Esophagus (tissue), 2 donors: ENCODE results near the gene TERB1. TPM values are rescaled to one million over a fixed set of nuclear protein-coding genes. Genes with fewer than 3 reads are reported as not detected.
A peak's percentile ranks its signal among the peaks of the same experiment; 100 is the strongest.

Experiments used
- H3K27ac ChIP-seq, 2 donors: one replicate each; pipeline ENCODE4 v1.5.1; 2013; ENCODE audit warnings: low read depth in 2 of 2, mild to moderate bottlenecking in 2 of 2, inconsistent platforms in 1 of 2, low read length in 1 of 2, moderate library complexity in 1 of 2
- H3K27me3 ChIP-seq, 2 donors: one replicate each; pipeline ENCODE4 v1.6.1; 2013; ENCODE audit warnings: low read length in 2 of 2, control low read depth in 1 of 2, mild to moderate bottlenecking in 1 of 2; ENCODE audit not compliant: insufficient read depth in 2 of 2, control insufficient read depth in 1 of 2
- H3K36me3 ChIP-seq, 2 donors: one replicate each; pipeline ENCODE4 v1.6.1; 2013; ENCODE audit warnings: low read length in 1 of 2; ENCODE audit not compliant: control insufficient read depth in 2 of 2, insufficient read depth in 2 of 2
- H3K4me1 ChIP-seq, 2 donors: one replicate each; pipeline ENCODE4 v1.6.1; 2013; ENCODE audit warnings: low read length in 1 of 2; ENCODE audit not compliant: control insufficient read depth in 2 of 2, insufficient read depth in 2 of 2
- H3K4me3 ChIP-seq, 2 donors: one replicate each; pipeline ENCODE4 v1.5.1; 2013; ENCODE audit warnings: low read length in 2 of 2, mild to moderate bottlenecking in 2 of 2, low read depth in 1 of 2, moderate library complexity in 1 of 2
- H3K9me3 ChIP-seq, 2 donors: one replicate each; pipeline ENCODE4 v1.6.1; 2013; ENCODE audit warnings: mild to moderate bottlenecking in 2 of 2, low read depth in 1 of 2, low read length in 1 of 2, moderate library complexity in 1 of 2; ENCODE audit not compliant: control insufficient read depth in 2 of 2, insufficient read depth in 1 of 2
- WGBS, 2 donors: extraction: QIAGEN DNeasy Blood & Tissue Kit; methylation state at CpG; one replicate each; pipeline ENCODE4 v1.1.7; 2013; 5-methylcytosine and 5-hydroxymethylcytosine counted together
- polyA plus RNA-seq, 2 donors: library from polyadenylated mRNA; stranded (reverse); fragments of 200-250 nt; gene quantifications; one replicate each; pipeline ENCODE4 v1.2.3, GENCODE V29; 2013
- donor health status: healthy with polysubstance abuse.
- donor health status: Bipolar disorder and iron deficiency.

Gene TERB1
- polyA plus RNA-seq, 2 donors = not detected

DNA sequence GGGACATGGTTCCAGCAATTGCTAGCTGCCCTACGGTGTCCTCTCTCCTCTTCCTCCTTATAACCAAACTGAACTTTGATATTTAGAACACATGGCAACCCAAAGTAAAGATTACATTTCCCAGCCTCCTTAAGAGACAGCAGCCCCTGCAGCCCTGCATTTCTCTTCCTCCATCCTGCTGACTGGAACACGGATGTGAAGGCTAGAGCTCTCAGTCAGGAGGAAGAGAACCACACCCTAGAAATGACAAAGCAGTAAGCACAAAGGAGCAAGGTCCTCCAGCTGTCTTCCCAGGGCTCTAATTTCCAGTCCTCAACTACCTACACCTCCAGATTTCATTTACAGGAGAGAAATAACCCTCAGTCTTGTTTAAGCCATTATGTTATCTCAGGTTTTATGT, 60.9 kb downstream of the TERB1 start:
- Histone ChIP-seq H3K4me3 (no peak overlapping the region), H3K4me1 (peaks cover 0 to 4% of the 10 kb centered on the region in 2 donors), H3K27ac (peak overlapping the region; percentile 62 to 83), H3K36me3 (peaks cover 5 to 16% of the 10 kb centered on the region in 2 donors), H3K9me3 (no peaks in the 10 kb centered on the region), H3K27me3 (no peaks in the 10 kb centered on the region)
- WGBS, 2 donors = 43 to 50% methylated on average over 2 of the region's 2 CpGs

GRCh38 chr16:66740010-66740409, 61.4 kb downstream of the TERB1 start:
- Histone ChIP-seq H3K27ac (peak overlapping the region; percentile 62 to 83), H3K36me3 (peaks cover 5 to 16% of the 10 kb centered on the region in 2 donors), H3K27me3 (no peaks in the 10 kb centered on the region), H3K4me3 (no peak overlapping the region), H3K9me3 (no peaks in the 10 kb centered on the region), H3K4me1 (peaks cover 0 to 4% of the 10 kb centered on the region in 2 donors)
- 35 to 44% methylated on average over 2 of the region's 2 CpGs for WGBS, 2 donors

- 67 to 74% methylated on average over 4 of the region's 4 CpGs for WGBS, 2 donors
- peaks cover 0 to 4% of the 10 kb centered on the region in 2 donors for H3K4me1 ChIP-seq
- no peak overlapping the region for H3K27ac ChIP-seq
- no peak overlapping the region for H3K4me3 ChIP-seq
- no peaks in the 10 kb centered on the region for H3K27me3 ChIP-seq
- H3K9me3 ChIP-seq = no peaks in the 10 kb centered on the region
- H3K36me3 ChIP-seq = peaks cover 19 to 37% of the 10 kb centered on the region in 2 donors
These were observed 65.5 kb downstream of the TERB1 start for GRCh38 chr16:66735891-66736290.

- Histone ChIP-seq H3K9me3 (no peaks in the 10 kb centered on the region), H3K27ac (no peak overlapping the region), H3K4me1 (no peaks in the 10 kb centered on the region), H3K27me3 (no peaks in the 10 kb centered on the region), H3K4me3 (no peak overlapping the region), H3K36me3 (peaks cover 25 to 39% of the 10 kb centered on the region in 2 donors)
- WGBS, 2 donors = 87 to 92% methylated on average over 7 of the region's 7 CpGs
These were observed 70.3 kb downstream of the TERB1 start for GRCh38 chr16:66731101-66731500.

DNA sequence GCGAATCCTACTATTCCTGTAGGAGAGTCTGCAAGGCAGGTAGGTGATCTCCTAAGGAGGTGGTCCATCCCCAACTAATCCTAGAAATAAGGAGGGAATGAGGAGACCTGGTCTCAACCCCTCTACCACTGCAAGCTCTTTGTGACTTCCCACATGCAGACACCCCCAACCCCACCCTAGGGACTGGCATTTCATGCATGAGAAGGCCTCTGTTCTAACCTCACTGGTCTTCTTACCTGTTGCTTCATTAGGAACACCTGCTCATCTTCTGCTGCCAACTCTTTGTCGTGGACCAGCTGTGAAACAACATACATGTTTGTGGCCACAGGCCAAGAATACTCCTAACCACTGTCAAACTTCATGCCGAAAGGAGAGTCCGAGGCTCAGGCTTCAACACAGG, 72.6 kb downstream of the TERB1 start:
- no peaks in the 10 kb centered on the region for H3K9me3 ChIP-seq
- H3K27ac ChIP-seq = no peak overlapping the region
- H3K27me3 ChIP-seq = no peaks in the 10 kb centered on the region
- 51 to 56% methylated on average over 4 of the region's 4 CpGs for WGBS, 2 donors
- peaks cover 31 to 45% of the 10 kb centered on the region in 2 donors for H3K36me3 ChIP-seq
- no peaks in the 10 kb centered on the region for H3K4me1 ChIP-seq
- no peak overlapping the region for H3K4me3 ChIP-seq

DNA sequence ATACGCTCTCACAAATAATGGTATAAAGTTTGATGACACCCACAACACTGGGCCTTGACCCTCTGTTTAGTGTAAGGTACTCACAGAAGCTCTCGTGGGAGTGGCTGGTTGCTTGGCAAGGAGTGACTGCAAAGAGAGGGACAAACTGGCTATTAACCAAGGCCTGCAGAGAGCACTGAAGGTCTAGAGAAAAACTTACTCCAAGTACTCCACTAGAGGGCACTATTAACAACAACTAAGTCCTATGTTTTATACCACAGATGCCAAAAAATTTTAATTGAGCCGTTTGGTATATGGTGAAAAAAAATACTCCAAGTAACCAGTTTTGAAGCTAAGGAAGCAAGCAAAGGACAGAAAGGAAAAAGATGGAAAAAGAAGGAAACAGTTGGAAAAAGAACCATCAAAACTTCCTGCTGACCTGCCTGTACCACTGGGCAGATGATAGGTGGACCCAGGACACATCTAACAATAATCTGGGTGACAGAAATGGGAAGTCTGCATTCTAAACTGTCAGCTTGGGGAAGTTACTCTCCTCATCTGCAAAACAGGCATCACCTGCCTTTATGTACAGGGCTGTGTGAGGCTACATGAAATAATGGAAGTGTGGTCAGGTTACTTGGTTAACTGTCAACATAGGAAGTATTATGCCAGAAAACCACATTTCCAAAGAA, 73.1 kb downstream of the TERB1 start:
- H3K36me3 ChIP-seq = peaks cover 31 to 42% of the 10 kb centered on the region in 2 donors
- no peaks in the 10 kb centered on the region for H3K4me1 ChIP-seq
- H3K27me3 ChIP-seq = no peaks in the 10 kb centered on the region
- WGBS, 2 donors = 30 to 31% methylated on average over 3 of the region's 3 CpGs
- no peak overlapping the region for H3K4me3 ChIP-seq
- H3K27ac ChIP-seq = no peak overlapping the region
- H3K9me3 ChIP-seq = no peaks in the 10 kb centered on the region

GRCh38 chr16:66720766-66721165, 80.6 kb downstream of the TERB1 start:
- no peak overlapping the region for H3K4me3 ChIP-seq

GRCh38 chr16:66719246-66719645, 82.1 kb downstream of the TERB1 start:
- Histone ChIP-seq H3K9me3 (no peaks in the 10 kb centered on the region), H3K27me3 (no peaks in the 10 kb centered on the region), H3K4me1 (no peaks in the 10 kb centered on the region), H3K27ac (no peak overlapping the region), H3K4me3 (no peak overlapping the region), H3K36me3 (peaks cover 5 to 15% of the 10 kb centered on the region in 2 donors)
- WGBS, 2 donors = 96% methylated on average over 4 of the region's 4 CpGs

More at GRCh38 chr16:66720766-66721165, 80.6 kb downstream of the TERB1 start:
- no peak overlapping the region for H3K27ac ChIP-seq
- no peaks in the 10 kb centered on the region for H3K27me3 ChIP-seq
- WGBS, 2 donors = 46 to 56% methylated on average over 3 of the region's 3 CpGs
- H3K4me1 ChIP-seq = no peaks in the 10 kb centered on the region
- H3K9me3 ChIP-seq = no peaks in the 10 kb centered on the region
- peaks cover 9 to 21% of the 10 kb centered on the region in 2 donors for H3K36me3 ChIP-seq

DNA sequence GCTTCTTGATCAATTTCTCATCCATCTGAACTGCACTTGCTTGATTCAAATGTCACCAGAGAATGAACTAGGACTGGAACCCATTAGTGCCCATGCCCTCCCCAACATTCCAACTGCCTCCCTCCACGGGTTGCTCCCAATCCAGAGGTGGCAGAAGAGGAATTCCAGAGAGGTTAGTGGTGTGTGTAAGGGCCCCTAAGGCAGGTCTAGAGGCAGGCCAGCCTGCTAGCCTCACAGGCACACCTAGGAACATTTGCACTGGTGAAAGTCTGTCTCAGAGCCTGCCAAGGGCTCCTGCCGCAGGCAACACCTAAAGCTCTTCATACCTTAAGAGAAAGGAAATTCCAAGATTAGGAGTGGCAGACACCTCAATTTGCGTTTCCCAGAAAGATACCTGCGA, 83.6 kb downstream of the TERB1 start:
- peaks cover 0 to 6% of the 10 kb centered on the region in 2 donors for H3K36me3 ChIP-seq
- no peak overlapping the region for H3K4me3 ChIP-seq
- H3K27ac ChIP-seq = no peak overlapping the region
- WGBS, 2 donors = 70 to 71% methylated on average over 4 of the region's 4 CpGs
- no peaks in the 10 kb centered on the region for H3K27me3 ChIP-seq
- H3K4me1 ChIP-seq = no peaks in the 10 kb centered on the region
- H3K9me3 ChIP-seq = no peaks in the 10 kb centered on the region

DNA sequence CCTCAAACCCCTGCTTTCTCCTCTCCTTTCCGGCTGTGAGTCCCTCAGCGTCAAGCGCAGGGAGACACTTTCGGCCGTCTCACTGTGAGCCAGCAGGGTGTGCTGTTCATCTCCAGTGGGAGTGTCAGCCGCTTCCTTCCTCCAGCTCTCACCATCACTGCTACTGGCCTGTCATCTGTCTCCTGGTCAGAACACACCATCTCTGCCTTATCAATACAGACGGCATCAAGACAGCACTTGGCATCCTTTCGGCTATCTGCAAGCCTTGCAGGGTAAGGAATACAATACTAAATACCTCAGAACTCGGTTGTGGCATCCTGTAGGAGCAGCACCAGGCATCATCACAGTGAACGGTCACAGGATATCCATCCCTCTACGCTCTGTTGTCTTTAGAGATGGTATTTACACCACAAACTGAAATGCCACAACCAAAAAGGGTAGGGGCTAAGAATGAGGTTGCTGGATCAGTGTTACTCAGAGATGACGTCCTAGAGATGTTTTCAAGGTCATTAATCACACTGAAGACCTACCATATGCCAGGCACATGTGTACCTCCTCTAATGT, 84.2 kb downstream of the TERB1 start:
- H3K9me3 ChIP-seq = no peaks in the 10 kb centered on the region
- no peaks in the 10 kb centered on the region for H3K27me3 ChIP-seq
- no peak overlapping the region for H3K27ac ChIP-seq
- peaks cover 0 to 5% of the 10 kb centered on the region in 2 donors for H3K36me3 ChIP-seq
- WGBS, 2 donors = 61 to 64% methylated on average over 12 of the region's 12 CpGs
- H3K4me3 ChIP-seq = no peak overlapping the region
- no peaks in the 10 kb centered on the region for H3K4me1 ChIP-seq
